Gastroesophageal sphincter (tissue), 3 donors: ENCODE data around the gene IER3IP1.

ENCODE experiments used
- CTCF ChIP-seq, 4 experiments: fragments of 200-600 bp in 2 of 4; fragments of 450-650 bp in 2 of 4; sonication (generic) in 1 of 4; IDR thresholded peaks; one replicate each; pipeline ENCODE4 v1.5.1; 2017 to 2019; ENCODE audit warnings: antibody characterized with exemption in 4 of 4, mild to moderate bottlenecking in 2 of 4, moderate library complexity in 2 of 4
- POLR2A ChIP-seq, 2 donors: fragments of 450-650 bp; IDR thresholded peaks; one replicate each; pipeline ENCODE4 v1.6.1; 2017; ENCODE audit warnings: antibody characterized with exemption in 2 of 2, mild to moderate bottlenecking in 2 of 2, moderate library complexity in 1 of 2
- POLR2AphosphoS5 ChIP-seq: sonication (generic); formaldehyde crosslinking; IDR thresholded peaks from one replicate; pipeline ENCODE4 v1.6.1; 2017; ENCODE audit warnings: antibody characterized with exemption

DNA sequence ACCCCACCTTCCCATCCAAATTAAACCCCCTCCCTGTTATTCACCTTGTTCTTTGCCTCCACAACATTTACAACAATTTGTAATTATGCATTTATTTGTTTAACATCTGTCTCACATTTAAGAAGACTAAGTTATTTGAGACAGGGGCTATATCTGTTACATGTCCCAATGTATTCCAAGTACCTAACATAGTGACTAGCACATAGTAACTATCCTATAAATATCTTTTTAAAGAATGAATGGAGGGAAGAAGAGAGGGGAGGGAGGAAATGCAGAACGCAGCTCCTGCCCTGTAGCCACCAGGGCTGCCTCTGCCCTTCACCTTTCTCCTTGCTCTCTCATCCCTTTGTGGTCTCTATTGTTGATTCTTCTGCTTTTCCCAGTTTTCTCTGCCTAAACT is 66.4 kb downstream of the IER3IP1 start:
- TF ChIP-seq CTCF (IDR thresholded peaks at IDR 0.05) (no peak), POLR2A (IDR thresholded peaks at IDR 0.05) (no peak), POLR2AphosphoS5 (no peak)
